Vagina (tissue), 2 donors: ENCODE results near the gene GABBR2.

Source experiments
- POLR2A ChIP-seq, 2 donors: fragments of 450-650 bp; IDR thresholded peaks; one replicate each; pipeline ENCODE4 v1.6.1; 2017; ENCODE audit warnings: antibody characterized with exemption in 2 of 2, mild to moderate bottlenecking in 2 of 2, moderate library complexity in 2 of 2
- TF ChIP-seq, protein P1 (sequence below), 3 experiments: fragments of 450-650 bp in 2 of 3; fragments of 200-600 bp in 1 of 3; sonication (generic) in 1 of 3; IDR thresholded peaks; one replicate each; pipeline ENCODE4 v1.5.1; 2017 to 2019; ENCODE audit warnings: antibody characterized with exemption in 3 of 3, mild to moderate bottlenecking in 2 of 3, moderate library complexity in 2 of 3

- TF ChIP-seq, protein P1, sequence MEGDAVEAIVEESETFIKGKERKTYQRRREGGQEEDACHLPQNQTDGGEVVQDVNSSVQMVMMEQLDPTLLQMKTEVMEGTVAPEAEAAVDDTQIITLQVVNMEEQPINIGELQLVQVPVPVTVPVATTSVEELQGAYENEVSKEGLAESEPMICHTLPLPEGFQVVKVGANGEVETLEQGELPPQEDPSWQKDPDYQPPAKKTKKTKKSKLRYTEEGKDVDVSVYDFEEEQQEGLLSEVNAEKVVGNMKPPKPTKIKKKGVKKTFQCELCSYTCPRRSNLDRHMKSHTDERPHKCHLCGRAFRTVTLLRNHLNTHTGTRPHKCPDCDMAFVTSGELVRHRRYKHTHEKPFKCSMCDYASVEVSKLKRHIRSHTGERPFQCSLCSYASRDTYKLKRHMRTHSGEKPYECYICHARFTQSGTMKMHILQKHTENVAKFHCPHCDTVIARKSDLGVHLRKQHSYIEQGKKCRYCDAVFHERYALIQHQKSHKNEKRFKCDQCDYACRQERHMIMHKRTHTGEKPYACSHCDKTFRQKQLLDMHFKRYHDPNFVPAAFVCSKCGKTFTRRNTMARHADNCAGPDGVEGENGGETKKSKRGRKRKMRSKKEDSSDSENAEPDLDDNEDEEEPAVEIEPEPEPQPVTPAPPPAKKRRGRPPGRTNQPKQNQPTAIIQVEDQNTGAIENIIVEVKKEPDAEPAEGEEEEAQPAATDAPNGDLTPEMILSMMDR (IDR thresholded peaks at IDR 0.05), result no peak
- no peak for TF ChIP-seq POLR2A (IDR thresholded peaks at IDR 0.05)
Measured at GRCh38 chr9:98502976-98503325, 205.8 kb downstream of the GABBR2 start.
